ENCODE data around the gene SPTBN1. TPM values are rescaled to one million over a fixed set of nuclear protein-coding genes. Genes with fewer than 3 reads are reported as not detected.

Gene SPTBN1
- total and polyA plus RNA-seq, 9 of the 15 experiments (the other 6 are each of a cell fraction or from before 2014, with no cell fraction given) = 8.9 to 66.8 (median 31.4) TPM

DNA sequence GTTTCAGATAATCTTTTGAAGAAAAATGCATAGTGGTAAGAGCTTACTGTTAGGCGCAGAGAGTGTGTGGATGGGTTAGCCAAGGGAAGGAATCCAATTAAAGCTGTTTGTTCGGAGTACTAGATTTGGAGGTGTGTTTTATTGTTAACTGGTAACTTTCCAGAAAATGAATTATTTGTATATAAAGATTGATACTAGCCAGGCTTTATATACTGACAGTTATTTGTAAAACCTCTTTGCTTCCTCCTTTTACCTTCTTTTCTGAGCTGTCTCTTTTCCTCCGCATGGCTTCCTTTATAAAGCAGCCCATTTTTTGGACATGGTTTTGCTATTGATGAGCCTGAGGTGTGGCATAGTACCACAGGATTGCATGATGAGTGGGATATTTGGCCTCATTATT, 25.6 kb downstream of the SPTBN1 start (continued):
- TF ChIP-seq, protein P1, sequence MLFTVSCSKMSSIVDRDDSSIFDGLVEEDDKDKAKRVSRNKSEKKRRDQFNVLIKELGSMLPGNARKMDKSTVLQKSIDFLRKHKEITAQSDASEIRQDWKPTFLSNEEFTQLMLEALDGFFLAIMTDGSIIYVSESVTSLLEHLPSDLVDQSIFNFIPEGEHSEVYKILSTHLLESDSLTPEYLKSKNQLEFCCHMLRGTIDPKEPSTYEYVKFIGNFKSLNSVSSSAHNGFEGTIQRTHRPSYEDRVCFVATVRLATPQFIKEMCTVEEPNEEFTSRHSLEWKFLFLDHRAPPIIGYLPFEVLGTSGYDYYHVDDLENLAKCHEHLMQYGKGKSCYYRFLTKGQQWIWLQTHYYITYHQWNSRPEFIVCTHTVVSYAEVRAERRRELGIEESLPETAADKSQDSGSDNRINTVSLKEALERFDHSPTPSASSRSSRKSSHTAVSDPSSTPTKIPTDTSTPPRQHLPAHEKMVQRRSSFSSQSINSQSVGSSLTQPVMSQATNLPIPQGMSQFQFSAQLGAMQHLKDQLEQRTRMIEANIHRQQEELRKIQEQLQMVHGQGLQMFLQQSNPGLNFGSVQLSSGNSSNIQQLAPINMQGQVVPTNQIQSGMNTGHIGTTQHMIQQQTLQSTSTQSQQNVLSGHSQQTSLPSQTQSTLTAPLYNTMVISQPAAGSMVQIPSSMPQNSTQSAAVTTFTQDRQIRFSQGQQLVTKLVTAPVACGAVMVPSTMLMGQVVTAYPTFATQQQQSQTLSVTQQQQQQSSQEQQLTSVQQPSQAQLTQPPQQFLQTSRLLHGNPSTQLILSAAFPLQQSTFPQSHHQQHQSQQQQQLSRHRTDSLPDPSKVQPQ (CRISPR knock-in tag; IDR thresholded peaks at IDR 0.05; ENCODE audit: borderline replicate concordance) = no peak

DNA sequence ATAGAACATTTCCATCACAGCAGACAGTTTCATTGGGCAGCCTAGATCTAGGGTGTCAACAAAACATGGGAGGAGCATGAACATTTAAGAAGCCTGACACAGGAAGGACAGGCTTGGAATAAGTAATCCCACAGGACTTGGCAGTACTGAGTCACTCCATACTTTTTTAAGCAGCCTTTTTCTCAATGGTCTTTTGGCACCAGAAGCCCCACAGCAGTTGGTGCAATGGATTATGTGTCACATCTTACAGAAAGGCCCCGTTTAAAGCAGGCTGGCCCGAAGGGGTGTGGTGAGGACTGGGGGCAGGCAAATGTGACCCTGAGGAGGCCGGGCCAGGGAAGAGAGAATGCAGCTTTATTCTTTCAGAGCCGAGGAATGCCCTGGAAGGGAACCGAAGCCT, 26.6 kb downstream of the SPTBN1 start:
- H3K4me3 ChIP-seq = no peak overlapping the region
- no peaks in the 10 kb centered on the region; a peak in 1 of 5 replicates for H3K4me1 ChIP-seq (replicated peaks in 1 of 2; ENCODE audit: control insufficient read depth in 2 of 2, insufficient read depth in 2 of 2, low read length in 2 of 2)
- no peaks in the 10 kb centered on the region for H3K27me3 ChIP-seq (ENCODE audit: control insufficient read depth in 2 of 2, insufficient read depth in 2 of 2, low read length in 2 of 2)
- FAIRE-seq (no peak), ATAC-seq (peak; percentile 46; the same call in 2 of the 3 replicates), DNase-seq (ENCODE audit: extremely low read depth in 1 of 4, low spot score in 3 of 4) (no peak)
- peak overlapping the region; percentile 22 for H2AFZ ChIP-seq (ENCODE audit: low read depth, low read length)
- TF ChIP-seq NFE2L1 (tag; IDR thresholded peaks at IDR 0.05; ENCODE audit: borderline replicate concordance, low read depth) = no peak
- TF ChIP-seq FOSL1 (tag; conservative IDR thresholded peaks at IDR 0.05) = 0 out of 2 replicates have a peak, but pooled peaks have one; percentile 8
- TF ChIP-seq HNRNPUL1 (IDR thresholded peaks at IDR 0.05; ENCODE audit: low read length) = no peak
- no peak for TF ChIP-seq NR2C2 (CRISPR knock-in tag; IDR thresholded peaks at IDR 0.05)
- TF ChIP-seq NR2C2 (tag; IDR thresholded peaks at IDR 0.05) = peak; percentile 35; the same call in 1 of the 2 replicates
- TF ChIP-seq ZNF217 (CRISPR knock-in tag; IDR thresholded peaks at IDR 0.05) = no peak
- TF ChIP-seq MIER1 (IDR thresholded peaks at IDR 0.05; ENCODE audit: low read depth) = no peak
- 8% methylated on average over 5 of the region's 5 CpGs for WGBS (ENCODE audit: insufficient coverage, low coverage, missing lambda C conversion rate)
- no peak overlapping the region for H3K4me2 ChIP-seq (ENCODE audit: insufficient read depth, low read length)
- no TSS peak for BruUV-seq (replicated peaks)
- no peaks in the 10 kb centered on the region for H3K79me2 ChIP-seq (ENCODE audit: control insufficient read depth, insufficient read depth, low read length)
- no peaks in the 10 kb centered on the region for H3K36me3 ChIP-seq (ENCODE audit: control insufficient read depth, insufficient read depth, low read length)
- H3K9me1 ChIP-seq (ENCODE audit: control insufficient read depth, insufficient read depth, low read length) = no peaks in the 10 kb centered on the region
- no peaks in the 10 kb centered on the region for H3K9me3 ChIP-seq (replicated peaks; ENCODE audit: control insufficient read depth, insufficient read depth, low read depth, low read length)
- ChIA-PET POLR2A (no interaction called here), CTCF (ENCODE audit: low intra/inter-chr PET ratio) (no interaction called here)
- H4K20me1 ChIP-seq (replicated peaks; ENCODE audit: control insufficient read depth, insufficient read depth, low read length) = no peaks in the 10 kb centered on the region
- H3K27ac ChIP-seq (ENCODE audit: extremely low read depth, low read depth, low read length) = no peak overlapping the region
- in situ Hi-C loops (cut with MboI) (no loop called here), intact Hi-C loops (cut with micrococcal nuclease) (no loop called here)
- no peak overlapping the region for H3K9ac ChIP-seq (ENCODE audit: insufficient read depth in 1 of 2, low read depth in 2 of 2, low read length in 2 of 2)

Measured in K562 (cell line).